Anterior cingulate cortex (tissue), 58 donors: ENCODE data around the gene COL4A5.
A peak's percentile ranks its signal among the peaks of the same experiment; 100 is the strongest.

ENCODE experiments used
- DNase-seq, 58 donors: peaks; one replicate each; lab custom pipeline; 2025; lab: John Stamatoyannopoulos, UW

Gene COL4A5

GRCh38 chrX:108736509-108737479, 297.2 kb downstream of the COL4A5 start, which contains the start of gene IRS4:
TSS of gene IRS4 (minus strand) at chrX:108736563.
- DNase-seq = peak in 19 of 58 donors; percentile 0 to 51 (median 30)

DNA sequence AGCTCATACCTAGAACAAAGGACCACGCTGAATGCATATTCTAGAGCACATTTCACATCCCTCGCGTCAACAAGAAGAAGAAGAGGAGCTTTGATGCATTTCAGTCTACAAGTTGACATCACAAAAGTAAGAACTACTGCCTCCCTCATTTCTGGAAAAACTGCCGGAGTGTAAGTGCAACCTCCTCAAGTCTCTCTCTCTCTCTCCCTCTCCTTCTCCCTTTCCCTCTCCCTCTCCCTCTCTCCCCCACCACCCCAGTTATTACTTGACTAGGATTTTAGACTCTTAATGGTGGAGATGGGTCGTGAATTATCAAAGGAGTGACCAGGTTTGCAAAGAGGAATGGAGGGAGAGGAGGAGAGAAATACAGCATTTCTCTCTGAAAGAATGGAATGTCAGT, 298.1 kb downstream of the COL4A5 start:
- no peak for DNase-seq

DNA sequence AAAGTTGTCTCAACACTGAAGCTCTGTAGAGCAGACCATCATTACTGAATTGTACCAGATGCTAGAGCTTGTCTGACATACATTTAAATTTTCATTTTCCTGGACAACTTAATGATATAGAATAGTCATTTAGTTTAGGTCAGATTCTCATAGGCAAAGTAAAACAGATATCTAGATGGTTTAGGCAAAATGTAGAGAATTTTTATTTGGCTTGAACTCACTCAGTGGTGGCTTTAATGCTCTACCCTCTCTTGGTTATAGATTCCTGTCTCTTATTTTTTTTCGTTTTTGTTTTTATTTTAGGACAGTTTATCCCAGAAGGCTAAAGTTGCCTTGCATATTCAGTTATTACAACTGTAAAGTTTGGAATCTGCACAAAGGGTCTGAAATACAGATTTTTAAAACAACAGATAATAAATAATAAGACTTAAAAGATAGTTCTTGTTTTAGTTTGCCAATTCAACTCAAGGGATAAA, 300.7 kb downstream of the COL4A5 start:
- DNase-seq = no peak
